ENCODE data around the gene PEG3. TPM values are rescaled to one million over a fixed set of nuclear protein-coding genes. Genes with fewer than 3 reads are reported as not detected.

The PEG3 gene
- polyA plus RNA-seq, 2 of the 4 experiments (the other 2 are of a cell fraction), result not detected

DNA sequence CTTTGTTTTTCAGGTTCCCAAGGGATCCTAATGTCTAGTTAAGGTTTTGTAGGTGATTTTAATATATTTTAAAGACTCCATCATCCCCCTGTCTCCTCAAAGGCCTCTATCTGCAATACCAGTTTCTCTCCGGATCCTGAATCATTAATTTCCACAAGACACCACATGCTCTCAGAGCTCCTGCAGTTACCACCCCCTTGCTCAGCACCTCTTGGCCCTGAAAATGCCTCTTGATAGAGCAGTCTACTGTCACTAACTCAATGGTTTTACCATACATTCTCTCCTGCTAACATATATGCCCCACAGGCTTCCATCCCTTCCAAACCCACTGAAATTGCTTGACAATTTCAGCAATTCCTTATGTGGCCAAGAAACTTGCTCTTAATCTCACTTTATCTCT lies 1.9 kb upstream of the PEG3 start:
- Histone ChIP-seq H3K4me2 (no peak overlapping the region), H3K4me1 (no peaks in the 10 kb centered on the region), H3K4me3 (no peak overlapping the region), H3K9me3 (peaks cover 51% of the 10 kb centered on the region), H3K27ac (no peak overlapping the region)
- ChIA-PET POLR2A (no interaction called here), CTCF (interaction anchor here (0.6 kb wide), 1 partner anchor 35 kb away, joined by 3 read pairs; no protein-coding TSS in a partner anchor)
- ATAC-seq, result no peak
- TF ChIP-seq, protein P1, sequence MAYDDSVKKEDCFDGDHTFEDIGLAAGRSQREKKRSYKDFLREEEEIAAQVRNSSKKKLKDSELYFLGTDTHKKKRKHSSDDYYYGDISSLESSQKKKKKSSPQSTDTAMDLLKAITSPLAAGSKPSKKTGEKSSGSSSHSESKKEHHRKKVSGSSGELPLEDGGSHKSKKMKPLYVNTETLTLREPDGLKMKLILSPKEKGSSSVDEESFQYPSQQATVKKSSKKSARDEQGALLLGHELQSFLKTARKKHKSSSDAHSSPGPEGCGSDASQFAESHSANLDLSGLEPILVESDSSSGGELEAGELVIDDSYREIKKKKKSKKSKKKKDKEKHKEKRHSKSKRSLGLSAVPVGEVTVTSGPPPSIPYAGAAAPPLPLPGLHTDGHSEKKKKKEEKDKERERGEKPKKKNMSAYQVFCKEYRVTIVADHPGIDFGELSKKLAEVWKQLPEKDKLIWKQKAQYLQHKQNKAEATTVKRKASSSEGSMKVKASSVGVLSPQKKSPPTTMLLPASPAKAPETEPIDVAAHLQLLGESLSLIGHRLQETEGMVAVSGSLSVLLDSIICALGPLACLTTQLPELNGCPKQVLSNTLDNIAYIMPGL (CRISPR knock-in tag; IDR thresholded peaks at IDR 0.05; ENCODE audit: borderline replicate concordance), result no peak
- no peak for TF ChIP-seq PBX3 (IDR thresholded peaks at IDR 0.05)
- TF ChIP-seq HEYL (CRISPR knock-in tag; IDR thresholded peaks at IDR 0.05), result no peak
- TF ChIP-seq PHF8 (IDR thresholded peaks at IDR 0.05; ENCODE audit: borderline replicate concordance, low read depth), result no peak
- no peak for TF ChIP-seq RAD21 (conservative IDR thresholded peaks at IDR 0.05 in 1 of 2, IDR thresholded peaks at IDR 0.05 in 1 of 2)
- no peak for TF ChIP-seq FOSL2 (IDR thresholded peaks at IDR 0.05)
- no peak for TF ChIP-seq FOSL2 (CRISPR knock-in tag; IDR thresholded peaks at IDR 0.05)
- no peak for TF ChIP-seq RFX5 (IDR thresholded peaks at IDR 0.05)
- no peak for TF ChIP-seq POLR2AphosphoS2 (conservative IDR thresholded peaks at IDR 0.05; ENCODE audit: low read length)
- TF ChIP-seq HDAC2 (IDR thresholded peaks at IDR 0.05), result no peak
- TF ChIP-seq JUNB (IDR thresholded peaks at IDR 0.05), result no peak
- DNase-seq (ENCODE audit: low read depth in 1 of 2, low spot score in 1 of 2), result no peak
- WGBS (ENCODE audit: missing lambda C conversion rate), result 8% methylated on average over 1 of the region's 1 CpG
- FAIRE-seq, result no peak

DNA sequence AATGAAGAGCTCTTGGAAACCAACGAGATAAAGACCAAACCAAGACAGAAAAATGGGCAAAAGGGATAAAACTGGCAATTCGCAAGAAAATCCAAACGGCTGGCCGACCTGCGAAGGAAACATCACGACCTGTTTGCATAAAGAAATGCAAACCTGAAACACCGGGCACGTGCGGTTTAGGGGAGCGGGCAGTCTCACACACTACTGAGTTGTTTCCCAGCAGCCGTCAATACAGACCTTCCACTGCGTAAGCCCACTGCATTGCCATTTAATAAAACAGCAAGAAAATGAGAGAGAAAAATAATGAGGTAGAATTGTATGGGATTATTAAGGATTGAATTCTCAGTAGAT lies 642 bp upstream of the PEG3 start:
- TF ChIP-seq CBX8 (IDR thresholded peaks at IDR 0.05) (no peak), ZC3H11A (IDR thresholded peaks at IDR 0.05) (no peak), KDM1A (IDR thresholded peaks at IDR 0.05; ENCODE audit: low read depth) (no peak), MAZ (IDR thresholded peaks at IDR 0.05; ENCODE audit: borderline replicate concordance, low read depth, low read length) (no peak), NFE2L2 (conservative IDR thresholded peaks at IDR 0.05; ENCODE audit: low read length) (no peak), HDAC2 (IDR thresholded peaks at IDR 0.05) (no peak), EP300 (IDR thresholded peaks at IDR 0.05) (no peak), TP53 (CRISPR knock-in tag; IDR thresholded peaks at IDR 0.05) (no peak), ESRRA (IDR thresholded peaks at IDR 0.05; ENCODE audit: borderline replicate concordance, low read length) (no peak), NPAS2 (CRISPR knock-in tag; IDR thresholded peaks at IDR 0.05; ENCODE audit: borderline replicate concordance) (no peak), GATA3 (IDR thresholded peaks at IDR 0.05; ENCODE audit: borderline replicate concordance) (no peak), JUN (IDR thresholded peaks at IDR 0.05) (no peak), HEYL (CRISPR knock-in tag; IDR thresholded peaks at IDR 0.05) (no peak), HOXB5 (CRISPR knock-in tag; IDR thresholded peaks at IDR 0.05) (no peak), PBX3 (IDR thresholded peaks at IDR 0.05) (no peak)
- TF ChIP-seq, protein P2, sequence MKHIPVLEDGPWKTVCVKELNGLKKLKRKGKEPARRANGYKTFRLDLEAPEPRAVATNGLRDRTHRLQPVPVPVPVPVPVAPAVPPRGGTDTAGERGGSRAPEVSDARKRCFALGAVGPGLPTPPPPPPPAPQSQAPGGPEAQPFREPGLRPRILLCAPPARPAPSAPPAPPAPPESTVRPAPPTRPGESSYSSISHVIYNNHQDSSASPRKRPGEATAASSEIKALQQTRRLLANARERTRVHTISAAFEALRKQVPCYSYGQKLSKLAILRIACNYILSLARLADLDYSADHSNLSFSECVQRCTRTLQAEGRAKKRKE (CRISPR knock-in tag; IDR thresholded peaks at IDR 0.05; ENCODE audit: low read depth), result no peak
- TF ChIP-seq, protein P3, sequence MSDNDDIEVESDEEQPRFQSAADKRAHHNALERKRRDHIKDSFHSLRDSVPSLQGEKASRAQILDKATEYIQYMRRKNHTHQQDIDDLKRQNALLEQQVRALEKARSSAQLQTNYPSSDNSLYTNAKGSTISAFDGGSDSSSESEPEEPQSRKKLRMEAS (IDR thresholded peaks at IDR 0.05), result no peak
- TF ChIP-seq, protein P4, sequence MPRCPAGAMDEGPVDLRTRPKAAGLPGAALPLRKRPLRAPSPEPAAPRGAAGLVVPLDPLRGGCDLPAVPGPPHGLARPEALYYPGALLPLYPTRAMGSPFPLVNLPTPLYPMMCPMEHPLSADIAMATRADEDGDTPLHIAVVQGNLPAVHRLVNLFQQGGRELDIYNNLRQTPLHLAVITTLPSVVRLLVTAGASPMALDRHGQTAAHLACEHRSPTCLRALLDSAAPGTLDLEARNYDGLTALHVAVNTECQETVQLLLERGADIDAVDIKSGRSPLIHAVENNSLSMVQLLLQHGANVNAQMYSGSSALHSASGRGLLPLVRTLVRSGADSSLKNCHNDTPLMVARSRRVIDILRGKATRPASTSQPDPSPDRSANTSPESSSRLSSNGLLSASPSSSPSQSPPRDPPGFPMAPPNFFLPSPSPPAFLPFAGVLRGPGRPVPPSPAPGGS (IDR thresholded peaks at IDR 0.05), result no peak
- WGBS (ENCODE audit: missing lambda C conversion rate), result 73% methylated on average over 12 of the region's 12 CpGs
- ATAC-seq (no peak), FAIRE-seq (no peak), DNase-seq (ENCODE audit: low read depth in 1 of 2, low spot score in 1 of 2) (no peak)
- Histone ChIP-seq H3K4me3 (no peak overlapping the region), H3K9me3 (peaks cover 62% of the 10 kb centered on the region), H3K27ac (no peak overlapping the region), H3K4me2 (no peak overlapping the region), H3K4me1 (no peaks in the 10 kb centered on the region)
- POLR2A ChIA-PET, result no interaction called here
- CTCF ChIA-PET, result no interaction called here
